GM12864 (cell line): Measurements from ENCODE around the gene SLF2.

ENCODE experiments used
- DNase-seq: peaks from one replicate; pipeline ENCODE4 v3.0.0-alpha.2; 2011; ENCODE audit warnings: low read depth
- H3K4me3 ChIP-seq: 2 replicates; pipeline ENCODE4 v1.5.1; 2011; ENCODE audit warnings: mild to moderate bottlenecking, low read depth, low read length, control low read depth
- CTCF ChIP-seq: IDR thresholded peaks from 2 replicates; pipeline ENCODE4 v1.5.1; 2011; ENCODE audit warnings: low read depth, mild to moderate bottlenecking, moderate library complexity, low read length, control low read depth, inconsistent platforms; ENCODE audit errors: missing control alignments

Gene SLF2

GRCh38 chr10:100930368-100930767 is 17.6 kb downstream of the SLF2 start:
- DNase-seq = no peak
- TF ChIP-seq CTCF = no peak
- no peak overlapping the region for H3K4me3 ChIP-seq

GRCh38 chr10:100934084-100934659 is 21.4 kb downstream of the SLF2 start:
- TF ChIP-seq CTCF = peak; percentile 49
- no peak overlapping the region for H3K4me3 ChIP-seq
- DNase-seq = no peak

GRCh38 chr10:100939763-100940344 is 27.1 kb downstream of the SLF2 start:
- no peak for TF ChIP-seq CTCF
- H3K4me3 ChIP-seq = no peak overlapping the region
- no peak for DNase-seq

GRCh38 chr10:100942229-100942628 is 29.5 kb downstream of the SLF2 start:
- no peak for DNase-seq
- TF ChIP-seq CTCF = no peak
- no peak overlapping the region for H3K4me3 ChIP-seq

GRCh38 chr10:100943508-100943907 is 30.7 kb downstream of the SLF2 start:
- TF ChIP-seq CTCF = no peak
- no peak overlapping the region for H3K4me3 ChIP-seq
- DNase-seq = no peak

GRCh38 chr10:100945754-100946153 is 33.0 kb downstream of the SLF2 start:
- no peak overlapping the region for H3K4me3 ChIP-seq
- DNase-seq = no peak
- TF ChIP-seq CTCF = no peak

GRCh38 chr10:100948916-100949315 is 36.2 kb downstream of the SLF2 start:
- no peak for TF ChIP-seq CTCF
- DNase-seq = no peak
- H3K4me3 ChIP-seq = no peak overlapping the region
